OCI-LY1 (cell line): ENCODE measurements around the gene CUTA.

ENCODE experiments used
- EZH2 ChIP-seq: fragments of 200-600 bp; sonication (generic), shearing (Covaris generic); IDR thresholded peaks from 2 replicates; pipeline ENCODE4 v1.8.0; 2017; ENCODE audit warnings: borderline replicate concordance, mixed run types, mild to moderate bottlenecking, antibody characterized with exemption, low read length, moderate library complexity, mixed read lengths
- TF ChIP-seq, protein P1 (sequence below): fragments of 200-600 bp; sonication (generic), shearing (Covaris generic); IDR thresholded peaks from 2 replicates; pipeline ENCODE4 v1.5.1; 2017; ENCODE audit warnings: mild to moderate bottlenecking, antibody characterized with exemption, low read length, moderate library complexity, mixed read lengths

GRCh38 chr6:33410050-33410710 lies 7.7 kb downstream of the CUTA start:
- TF ChIP-seq EZH2: no peak
- TF ChIP-seq, protein P1, sequence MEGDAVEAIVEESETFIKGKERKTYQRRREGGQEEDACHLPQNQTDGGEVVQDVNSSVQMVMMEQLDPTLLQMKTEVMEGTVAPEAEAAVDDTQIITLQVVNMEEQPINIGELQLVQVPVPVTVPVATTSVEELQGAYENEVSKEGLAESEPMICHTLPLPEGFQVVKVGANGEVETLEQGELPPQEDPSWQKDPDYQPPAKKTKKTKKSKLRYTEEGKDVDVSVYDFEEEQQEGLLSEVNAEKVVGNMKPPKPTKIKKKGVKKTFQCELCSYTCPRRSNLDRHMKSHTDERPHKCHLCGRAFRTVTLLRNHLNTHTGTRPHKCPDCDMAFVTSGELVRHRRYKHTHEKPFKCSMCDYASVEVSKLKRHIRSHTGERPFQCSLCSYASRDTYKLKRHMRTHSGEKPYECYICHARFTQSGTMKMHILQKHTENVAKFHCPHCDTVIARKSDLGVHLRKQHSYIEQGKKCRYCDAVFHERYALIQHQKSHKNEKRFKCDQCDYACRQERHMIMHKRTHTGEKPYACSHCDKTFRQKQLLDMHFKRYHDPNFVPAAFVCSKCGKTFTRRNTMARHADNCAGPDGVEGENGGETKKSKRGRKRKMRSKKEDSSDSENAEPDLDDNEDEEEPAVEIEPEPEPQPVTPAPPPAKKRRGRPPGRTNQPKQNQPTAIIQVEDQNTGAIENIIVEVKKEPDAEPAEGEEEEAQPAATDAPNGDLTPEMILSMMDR: no peak
